Islet of Langerhans (tissue), 1 donor: ENCODE data around the gene CDC42EP1.
"Not testable (repeated sequence)": the region's sequence is repeated elsewhere in the genome, so short reads cannot be mapped to it uniquely, and the experiment has no call there.

Experiments used
- FAIRE-seq: peaks from one replicate; lab custom pipeline; 2011; peaks lifted over from hg19 to GRCh38; lab: Jason Lieb, UNC

CDC42EP1 gene

GRCh38 chr22:37535159-37535558 lies 25.1 kb upstream of the CDC42EP1 start:
- no peak for FAIRE-seq

- no peak for FAIRE-seq
Observed at GRCh38 chr22:37538590-37539357, 21.5 kb upstream of the CDC42EP1 start.

GRCh38 chr22:37539790-37540189 lies 20.5 kb upstream of the CDC42EP1 start:
- FAIRE-seq, result not testable (repeated sequence)

GRCh38 chr22:37542416-37542815 lies 17.9 kb upstream of the CDC42EP1 start:
- FAIRE-seq, result not testable (repeated sequence)

GRCh38 chr22:37542959-37543358 lies 17.3 kb upstream of the CDC42EP1 start:
- no peak for FAIRE-seq

- FAIRE-seq, result no peak
Observed at GRCh38 chr22:37544955-37545702, 15.2 kb upstream of the CDC42EP1 start.

GRCh38 chr22:37545703-37546436 lies 14.4 kb upstream of the CDC42EP1 start:
- no peak for FAIRE-seq

- FAIRE-seq, result no peak
Observed at GRCh38 chr22:37546437-37547250, 13.6 kb upstream of the CDC42EP1 start.

- no peak for FAIRE-seq
Observed at GRCh38 chr22:37547251-37547741, 13.0 kb upstream of the CDC42EP1 start.

- no peak for FAIRE-seq
Observed at GRCh38 chr22:37549704-37550059, 10.6 kb upstream of the CDC42EP1 start.

- not testable (repeated sequence) for FAIRE-seq
Observed at GRCh38 chr22:37550921-37551320, 9.4 kb upstream of the CDC42EP1 start.

- no peak for FAIRE-seq
Observed at GRCh38 chr22:37551981-37552380, 8.3 kb upstream of the CDC42EP1 start.

- FAIRE-seq, result no peak
Observed at GRCh38 chr22:37552524-37553163, 7.6 kb upstream of the CDC42EP1 start.

GRCh38 chr22:37553725-37554124 lies 6.6 kb upstream of the CDC42EP1 start:
- no peak for FAIRE-seq

- FAIRE-seq, result no peak
Observed at GRCh38 chr22:37555029-37555428, 5.3 kb upstream of the CDC42EP1 start.

- FAIRE-seq, result no peak
Observed at GRCh38 chr22:37556710-37557109, 3.6 kb upstream of the CDC42EP1 start.

- no peak for FAIRE-seq
Observed at GRCh38 chr22:37557321-37558001, 2.8 kb upstream of the CDC42EP1 start.

- FAIRE-seq, result no peak
Observed at GRCh38 chr22:37558815-37559214, 1.5 kb upstream of the CDC42EP1 start.

- FAIRE-seq, result no peak
Observed at GRCh38 chr22:37559521-37559900, 769 bp upstream of the CDC42EP1 start.

GRCh38 chr22:37560608-37561211 lies 430 bp downstream of the CDC42EP1 start:
- FAIRE-seq, result no peak
